Activated T-cell treated with anti-CD3 and anti-CD28 coated beads, Interleukin-2, amount 50 U/mL, for 72 hours (primary cell): ENCODE measurements around the gene CAMTA1. TPM values are rescaled to one million over a fixed set of nuclear protein-coding genes. Genes with fewer than 3 reads are reported as not detected.

Experiments
- ATAC-seq, 2 donors: fragments of 150-1000 bp; cut with Tn5 transposase; replicated peaks in 1 of 2; 2 replicates each; pipeline ENCODE4 v1.10.0; 2021; ENCODE audit warnings: moderate library complexity in 2 of 2, mild to moderate bottlenecking in 1 of 2
- DNase-seq, 2 donors: peaks; one replicate each; pipeline ENCODE4 v3.0.0; 2021 to 2022; ENCODE audit warnings: mixed read lengths in 1 of 2
- H3K27ac Mint-ChIP-seq: one replicate; pipeline ENCODE4 v1.8.0; 2022; ENCODE audit warnings: mild to moderate bottlenecking, moderate library complexity, mixed read lengths
- H3K27me3 Mint-ChIP-seq: one replicate; pipeline ENCODE4 v1.8.0; 2022; ENCODE audit warnings: low read depth, mixed read lengths
- H3K36me3 Mint-ChIP-seq, 2 donors: one replicate each; pipeline ENCODE4 v1.8.0; 2022; ENCODE audit warnings: mixed read lengths in 2 of 2, mild to moderate bottlenecking in 1 of 2; ENCODE audit not compliant: insufficient read depth in 2 of 2
- H3K4me1 Mint-ChIP-seq: one replicate; pipeline ENCODE4 v1.8.0; 2022; ENCODE audit warnings: low read depth, mixed read lengths
- H3K4me3 Mint-ChIP-seq, 2 donors: one replicate each; pipeline ENCODE4 v1.8.0; 2022; ENCODE audit warnings: mild to moderate bottlenecking in 2 of 2, mixed read lengths in 2 of 2, moderate library complexity in 2 of 2
- H3K9me3 Mint-ChIP-seq, 2 donors: one replicate each; pipeline ENCODE4 v1.8.0; 2022; ENCODE audit warnings: mixed read lengths in 2 of 2
- total RNA-seq, 2 donors: library from RNA; stranded (reverse); gene quantifications; one replicate each; pipeline ENCODE4 v1.2.3, GENCODE V29; 2022

The CAMTA1 gene
- total RNA-seq, 2 donors from 2014 or later, result 47.8 to 63.3 TPM

- no peak for ATAC-seq
Observed at GRCh38 chr1:6783936-6784559, 1.2 kb upstream of the CAMTA1 start.

GRCh38 chr1:6784560-6785317 is 515 bp upstream of the CAMTA1 start:
- peak overlapping the region; percentile 90 to 95 for H3K4me3 Mint-ChIP-seq
- ATAC-seq (peak; percentile 81 to 82), DNase-seq (peak; percentile 99)
- peak overlapping the region; percentile 85 for H3K27ac Mint-ChIP-seq
- peaks cover 3 to 6% of the 10 kb centered on the region in 2 donors for H3K36me3 Mint-ChIP-seq
- H3K9me3 Mint-ChIP-seq, result no peaks in the 10 kb centered on the region
- H3K27me3 Mint-ChIP-seq, result no peaks in the 10 kb centered on the region
- peaks cover 46% of the 10 kb centered on the region for H3K4me1 Mint-ChIP-seq

More at GRCh38 chr1:6783936-6784559, 1.2 kb upstream of the CAMTA1 start:
- H3K4me1 Mint-ChIP-seq, result peaks cover 46% of the 10 kb centered on the region
- no peak for DNase-seq
- peak overlapping the region; percentile 81 for H3K27ac Mint-ChIP-seq
- H3K36me3 Mint-ChIP-seq, result peaks cover 3 to 6% of the 10 kb centered on the region in 2 donors
- peak overlapping the region; percentile 90 to 95 for H3K4me3 Mint-ChIP-seq
- H3K27me3 Mint-ChIP-seq, result no peaks in the 10 kb centered on the region
- no peaks in the 10 kb centered on the region for H3K9me3 Mint-ChIP-seq

GRCh38 chr1:6785728-6786505 is 663 bp downstream of the CAMTA1 start:
- Mint-ChIP-seq H3K9me3 (no peaks in the 10 kb centered on the region), H3K36me3 (peaks cover 3 to 6% of the 10 kb centered on the region in 2 donors), H3K27me3 (no peaks in the 10 kb centered on the region), H3K4me1 (peaks cover 53% of the 10 kb centered on the region), H3K4me3 (peak overlapping the region; percentile 94 to 98), H3K27ac (peak overlapping the region; percentile 97)
- ATAC-seq (peak; percentile 12 to 14), DNase-seq (peak; percentile 55 to 63)

GRCh38 chr1:6788946-6789345 is 3.7 kb downstream of the CAMTA1 start:
- Mint-ChIP-seq H3K36me3 (peaks cover 3 to 6% of the 10 kb centered on the region in 2 donors), H3K27me3 (no peaks in the 10 kb centered on the region), H3K9me3 (no peaks in the 10 kb centered on the region), H3K4me3 (peak overlapping the region in 1 of 2 donors; percentile 5), H3K27ac (peak overlapping the region; percentile 3), H3K4me1 (peaks cover 64% of the 10 kb centered on the region)
- DNase-seq (no peak), ATAC-seq (no peak)

- Mint-ChIP-seq H3K9me3 (no peaks in the 10 kb centered on the region), H3K27me3 (no peaks in the 10 kb centered on the region), H3K27ac (no peak overlapping the region), H3K4me1 (peaks cover 64% of the 10 kb centered on the region), H3K4me3 (no peak overlapping the region), H3K36me3 (peaks cover 3 to 6% of the 10 kb centered on the region in 2 donors)
- DNase-seq (no peak), ATAC-seq (no peak)
Observed at GRCh38 chr1:6790146-6790545, 4.9 kb downstream of the CAMTA1 start.

GRCh38 chr1:6794164-6794563 is 8.9 kb downstream of the CAMTA1 start:
- DNase-seq (no peak), ATAC-seq (no peak)
- peak overlapping the region; percentile 68 for H3K27ac Mint-ChIP-seq
- H3K4me1 Mint-ChIP-seq, result peaks cover 34% of the 10 kb centered on the region
- H3K4me3 Mint-ChIP-seq, result no peak overlapping the region
- no peaks in the 10 kb centered on the region for H3K27me3 Mint-ChIP-seq
- no peaks in the 10 kb centered on the region for H3K9me3 Mint-ChIP-seq
- H3K36me3 Mint-ChIP-seq, result no peaks in the 10 kb centered on the region

GRCh38 chr1:6795203-6795602 is 9.9 kb downstream of the CAMTA1 start:
- ATAC-seq (no peak), DNase-seq (no peak)
- Mint-ChIP-seq H3K27ac (no peak overlapping the region), H3K9me3 (no peaks in the 10 kb centered on the region), H3K4me1 (peaks cover 24% of the 10 kb centered on the region), H3K36me3 (no peaks in the 10 kb centered on the region), H3K4me3 (no peak overlapping the region), H3K27me3 (no peaks in the 10 kb centered on the region)

- H3K36me3 Mint-ChIP-seq, result no peaks in the 10 kb centered on the region
- H3K9me3 Mint-ChIP-seq, result no peaks in the 10 kb centered on the region
- H3K4me3 Mint-ChIP-seq, result no peak overlapping the region
- H3K27me3 Mint-ChIP-seq, result no peaks in the 10 kb centered on the region
- no peak for DNase-seq
- H3K27ac Mint-ChIP-seq, result peak overlapping the region; percentile 44
- H3K4me1 Mint-ChIP-seq, result peaks cover 23% of the 10 kb centered on the region
- ATAC-seq, result no peak
Observed at GRCh38 chr1:6795661-6796060, 10.4 kb downstream of the CAMTA1 start.

GRCh38 chr1:6796095-6796494 is 10.8 kb downstream of the CAMTA1 start:
- Mint-ChIP-seq H3K9me3 (no peaks in the 10 kb centered on the region), H3K36me3 (no peaks in the 10 kb centered on the region), H3K27me3 (no peaks in the 10 kb centered on the region), H3K27ac (no peak overlapping the region), H3K4me1 (peaks cover 23% of the 10 kb centered on the region), H3K4me3 (no peak overlapping the region)
- DNase-seq, result no peak
- ATAC-seq, result no peak

GRCh38 chr1:6799499-6799898 is 14.2 kb downstream of the CAMTA1 start:
- H3K27ac Mint-ChIP-seq, result no peak overlapping the region
- H3K9me3 Mint-ChIP-seq, result no peaks in the 10 kb centered on the region
- ATAC-seq (no peak), DNase-seq (no peak)
- H3K4me1 Mint-ChIP-seq, result peaks cover 28% of the 10 kb centered on the region
- H3K36me3 Mint-ChIP-seq, result no peaks in the 10 kb centered on the region
- no peaks in the 10 kb centered on the region for H3K27me3 Mint-ChIP-seq
- H3K4me3 Mint-ChIP-seq, result no peak overlapping the region

- ATAC-seq (no peak), DNase-seq (no peak)
- no peak overlapping the region for H3K4me3 Mint-ChIP-seq
- no peaks in the 10 kb centered on the region for H3K9me3 Mint-ChIP-seq
- no peaks in the 10 kb centered on the region for H3K36me3 Mint-ChIP-seq
- no peaks in the 10 kb centered on the region for H3K27me3 Mint-ChIP-seq
- peaks cover 28% of the 10 kb centered on the region for H3K4me1 Mint-ChIP-seq
- no peak overlapping the region for H3K27ac Mint-ChIP-seq
Observed at GRCh38 chr1:6800745-6801144, 15.5 kb downstream of the CAMTA1 start.

- ATAC-seq (no peak), DNase-seq (no peak)
- Mint-ChIP-seq H3K36me3 (no peaks in the 10 kb centered on the region), H3K9me3 (no peaks in the 10 kb centered on the region), H3K27ac (no peak overlapping the region), H3K4me3 (no peak overlapping the region), H3K4me1 (peaks cover 28% of the 10 kb centered on the region), H3K27me3 (no peaks in the 10 kb centered on the region)
Observed at GRCh38 chr1:6801199-6801598, 15.9 kb downstream of the CAMTA1 start.

GRCh38 chr1:6801966-6802365 is 16.7 kb downstream of the CAMTA1 start:
- H3K27me3 Mint-ChIP-seq, result no peaks in the 10 kb centered on the region
- DNase-seq, result no peak
- no peak for ATAC-seq
- H3K4me1 Mint-ChIP-seq, result peaks cover 28% of the 10 kb centered on the region
- H3K36me3 Mint-ChIP-seq, result no peaks in the 10 kb centered on the region
- no peak overlapping the region for H3K27ac Mint-ChIP-seq
- no peaks in the 10 kb centered on the region for H3K9me3 Mint-ChIP-seq
- H3K4me3 Mint-ChIP-seq, result no peak overlapping the region
